CD14-positive monocyte (primary cell): ENCODE measurements around the gene NCR2. TPM values are rescaled to one million over a fixed set of nuclear protein-coding genes. Genes with fewer than 3 reads are reported as not detected.
A peak's percentile ranks its signal among the peaks of the same experiment; 100 is the strongest.

ENCODE experiments used
- DNase-seq, 3 donors: peaks; one replicate each; pipeline ENCODE4 v3.0.0-alpha.2; 2011 to 2022
- H2AFZ ChIP-seq: 2 replicates; pipeline ENCODE4 v1.6.0; 2012; ENCODE audit warnings: mild to moderate bottlenecking, low read depth, low read length, inconsistent platforms; ENCODE audit not compliant: insufficient read depth, poor library complexity, severe bottlenecking
- H3K27ac ChIP-seq, 2 donors: 1 replicate in 1 of 2; 2 replicates in 1 of 2; pipeline ENCODE4 v1.5.1; 2012 to 2013; ENCODE audit warnings: low read length in 2 of 2, control low read depth in 1 of 2, inconsistent platforms in 1 of 2, low read depth in 1 of 2, mild to moderate bottlenecking in 1 of 2
- H3K27me3 ChIP-seq, 2 donors: one replicate each; pipeline versions ENCODE4 v1.6.0 to v1.6.1; 2011 to 2013; ENCODE audit warnings: low read length in 2 of 2; ENCODE audit not compliant: control insufficient read depth in 2 of 2, insufficient read depth in 2 of 2
- H3K36me3 ChIP-seq, 2 donors: replicated peaks in 1 of 2; 1 replicate in 1 of 2; 2 replicates in 1 of 2; pipeline versions ENCODE4 v1.5.1 to v1.6.1; 2012 to 2013; ENCODE audit warnings: low read length in 2 of 2, control low read depth in 1 of 2, inconsistent platforms in 1 of 2, mild to moderate bottlenecking in 1 of 2; ENCODE audit not compliant: insufficient read depth in 2 of 2, control insufficient read depth in 1 of 2
- H3K4me1 ChIP-seq, 2 donors: 1 replicate in 1 of 2; 2 replicates in 1 of 2; pipeline versions ENCODE4 v1.5.1 to v1.6.1; 2012 to 2013; ENCODE audit warnings: low read length in 2 of 2, control low read depth in 1 of 2, inconsistent platforms in 1 of 2, mild to moderate bottlenecking in 1 of 2, moderate library complexity in 1 of 2; ENCODE audit not compliant: insufficient read depth in 2 of 2, control insufficient read depth in 1 of 2
- H3K4me2 ChIP-seq: replicated peaks from 2 replicates; pipeline ENCODE3; 2012; ENCODE audit warnings: low read length, moderate library complexity, mild to moderate bottlenecking; ENCODE audit not compliant: poor library complexity, severe bottlenecking; ENCODE audit errors: extremely low read depth
- H3K4me3 ChIP-seq, 3 experiments: fragments of 200-600 bp in 1 of 3; sonication (generic) in 1 of 3; replicated peaks in 1 of 3; 1 replicate in 2 of 3; 2 replicates in 1 of 3; pipeline ENCODE4 v1.5.1; 2011 to 2013; ENCODE audit warnings: low read length in 3 of 3, mild to moderate bottlenecking in 3 of 3, control low read depth in 2 of 3, low read depth in 2 of 3, inconsistent platforms in 1 of 3, moderate library complexity in 1 of 3
- H3K79me2 ChIP-seq: 2 replicates; pipeline ENCODE4 v1.6.0; 2012; ENCODE audit warnings: mild to moderate bottlenecking, control low read depth, inconsistent platforms, low read length, moderate library complexity; ENCODE audit not compliant: insufficient read depth
- H3K9ac ChIP-seq: 2 replicates; pipeline ENCODE4 v1.6.0; 2017; ENCODE audit warnings: low read length, mild to moderate bottlenecking; ENCODE audit not compliant: insufficient read depth, poor library complexity, severe bottlenecking
- H3K9me3 ChIP-seq, 2 donors: replicated peaks in 1 of 2; 1 replicate in 1 of 2; 2 replicates in 1 of 2; pipeline versions ENCODE4 v1.5.1 to v1.6.1; 2012 to 2013; ENCODE audit warnings: low read length in 2 of 2, control low read depth in 1 of 2; ENCODE audit not compliant: control insufficient read depth in 1 of 2, insufficient read depth in 1 of 2
- H4K20me1 ChIP-seq: 2 replicates; pipeline ENCODE4 v1.6.0; 2012; ENCODE audit warnings: mild to moderate bottlenecking, low read length, control low read depth, moderate library complexity; ENCODE audit not compliant: insufficient read depth
- H3K27ac Mint-ChIP-seq, 7 donors: one replicate each; pipeline ENCODE4 v1.8.0; 2020; ENCODE audit warnings: mild to moderate bottlenecking in 7 of 7, mixed read lengths in 7 of 7, moderate library complexity in 6 of 7, inconsistent platforms in 2 of 7
- H3K27me3 Mint-ChIP-seq, 3 donors: one replicate each; pipeline ENCODE4 v1.8.0; 2021 to 2022; ENCODE audit warnings: low read depth in 3 of 3, mild to moderate bottlenecking in 3 of 3, mixed read lengths in 3 of 3, moderate library complexity in 3 of 3, inconsistent platforms in 1 of 3
- H3K36me3 Mint-ChIP-seq, 2 donors: one replicate each; pipeline ENCODE4 v1.8.0; 2020; ENCODE audit warnings: mixed read lengths in 2 of 2, inconsistent platforms in 1 of 2, mild to moderate bottlenecking in 1 of 2
- H3K4me1 Mint-ChIP-seq: one replicate; pipeline ENCODE4 v1.8.0; 2020; ENCODE audit warnings: mild to moderate bottlenecking, mixed read lengths
- H3K4me3 Mint-ChIP-seq, 2 donors: one replicate each; pipeline ENCODE4 v1.8.0; 2020; ENCODE audit warnings: mild to moderate bottlenecking in 2 of 2, mixed read lengths in 2 of 2, moderate library complexity in 1 of 2
- H3K9me3 Mint-ChIP-seq, 7 donors: one replicate each; pipeline ENCODE4 v1.8.0; 2020 to 2022; ENCODE audit warnings: mixed read lengths in 7 of 7, mild to moderate bottlenecking in 6 of 7, moderate library complexity in 6 of 7, inconsistent platforms in 2 of 7
- WGBS: methylation state at CpG from one replicate; pipeline ENCODE4 v1.1.5; 2013; ENCODE audit warnings: missing lambda C conversion rate; ENCODE audit not compliant: insufficient coverage; 5-methylcytosine and 5-hydroxymethylcytosine counted together
- intact Hi-C, 2 donors: fragments of 100-400 bp; cut with micrococcal nuclease; formaldehyde crosslinking; loops; one replicate each; pipeline versions ENCODE4 v1.15.0 to v1.15.1; 2023
- polyA plus RNA-seq, 3 donors: library from polyadenylated mRNA; depleted of rRNA in 1 of 3; unstranded in 2 of 3; stranded (reverse) in 1 of 3; fragments of 300-500 nt in 2 of 3; fragments of >200 nt in 1 of 3; fragmentation: Illumina TruSeq in 2 of 3; gene quantifications; 1 replicate in 2 of 3; 2 replicates in 1 of 3; pipeline ENCODE4 v1.2.3, GENCODE V29; 2012 to 2021
- TF ChIP-seq, protein P1 (sequence below): fragments of 200-600 bp; IDR thresholded peaks from one replicate; pipeline ENCODE4 v1.8.0; 2022; ENCODE audit warnings: antibody characterized with exemption, mild to moderate bottlenecking

The NCR2 gene
- polyA plus RNA-seq, 3 donors: not detected

GRCh38 chr6:41370488-41371111 lies 35.2 kb downstream of the NCR2 start:
- Histone ChIP-seq H3K27ac (no peak overlapping the region), H3K9ac (no peak overlapping the region), H3K27me3 (peaks cover 65 to 82% of the 10 kb centered on the region in 2 donors), H3K79me2 (no peaks in the 10 kb centered on the region), H2AFZ (no peak overlapping the region), H3K4me1 (peaks cover 23 to 24% of the 10 kb centered on the region in 2 donors), H4K20me1 (no peaks in the 10 kb centered on the region), H3K4me3 (no peak overlapping the region), H3K9me3 (peaks cover 0 to 49% of the 10 kb centered on the region in 2 donors), H3K36me3 (no peaks in the 10 kb centered on the region), H3K4me2 (no peak overlapping the region)
- peaks cover 38% of the 10 kb centered on the region for H3K4me1 Mint-ChIP-seq
- H3K36me3 Mint-ChIP-seq: peaks cover 0 to 13% of the 10 kb centered on the region in 2 donors
- WGBS: 58% methylated on average over 4 of the region's 6 CpGs
- TF ChIP-seq, protein P1, sequence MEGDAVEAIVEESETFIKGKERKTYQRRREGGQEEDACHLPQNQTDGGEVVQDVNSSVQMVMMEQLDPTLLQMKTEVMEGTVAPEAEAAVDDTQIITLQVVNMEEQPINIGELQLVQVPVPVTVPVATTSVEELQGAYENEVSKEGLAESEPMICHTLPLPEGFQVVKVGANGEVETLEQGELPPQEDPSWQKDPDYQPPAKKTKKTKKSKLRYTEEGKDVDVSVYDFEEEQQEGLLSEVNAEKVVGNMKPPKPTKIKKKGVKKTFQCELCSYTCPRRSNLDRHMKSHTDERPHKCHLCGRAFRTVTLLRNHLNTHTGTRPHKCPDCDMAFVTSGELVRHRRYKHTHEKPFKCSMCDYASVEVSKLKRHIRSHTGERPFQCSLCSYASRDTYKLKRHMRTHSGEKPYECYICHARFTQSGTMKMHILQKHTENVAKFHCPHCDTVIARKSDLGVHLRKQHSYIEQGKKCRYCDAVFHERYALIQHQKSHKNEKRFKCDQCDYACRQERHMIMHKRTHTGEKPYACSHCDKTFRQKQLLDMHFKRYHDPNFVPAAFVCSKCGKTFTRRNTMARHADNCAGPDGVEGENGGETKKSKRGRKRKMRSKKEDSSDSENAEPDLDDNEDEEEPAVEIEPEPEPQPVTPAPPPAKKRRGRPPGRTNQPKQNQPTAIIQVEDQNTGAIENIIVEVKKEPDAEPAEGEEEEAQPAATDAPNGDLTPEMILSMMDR: no peak
- H3K9me3 Mint-ChIP-seq: peaks cover 0 to 28% (median 18%) of the 10 kb centered on the region in 7 donors
- peak overlapping the region in 1 of 2 donors; percentile 77 for H3K4me3 Mint-ChIP-seq
- DNase-seq: no peak
- intact Hi-C loops: no loop called here
- H3K27me3 Mint-ChIP-seq: peaks cover 70 to 85% (median 85%) of the 10 kb centered on the region in 3 donors
- no peak overlapping the region for H3K27ac Mint-ChIP-seq

DNA sequence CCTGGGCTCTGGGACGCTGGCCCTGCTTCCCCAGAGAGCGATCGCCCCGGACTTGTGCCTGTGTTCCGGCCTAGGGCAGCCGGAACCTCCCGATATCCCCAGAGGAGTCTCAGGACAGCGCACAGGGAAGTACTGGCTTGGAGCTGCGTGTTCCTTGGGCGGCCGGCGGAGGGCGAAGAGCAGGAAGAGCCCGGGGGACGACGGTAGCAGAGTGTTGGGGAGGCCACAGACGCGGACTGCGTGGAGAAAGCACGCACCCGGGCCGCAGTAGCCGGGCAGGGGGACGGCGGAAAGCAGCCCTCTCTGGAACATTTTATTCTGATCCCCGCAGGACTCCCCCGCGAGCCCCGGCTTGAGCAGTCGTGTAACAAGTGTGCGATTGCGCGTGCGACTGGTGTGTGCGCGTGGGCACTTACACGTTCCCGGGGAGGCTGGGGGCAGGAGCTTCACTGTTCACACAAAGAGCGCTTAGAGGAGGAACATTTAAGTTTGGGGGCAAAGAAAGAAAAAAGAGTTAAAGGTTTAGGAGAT lies 36.1 kb downstream of the NCR2 start:
- Mint-ChIP-seq H3K4me1 (peaks cover 39% of the 10 kb centered on the region), H3K9me3 (peaks cover 0 to 32% (median 21%) of the 10 kb centered on the region in 7 donors), H3K27me3 (peaks cover 79 to 91% (median 88%) of the 10 kb centered on the region in 3 donors), H3K27ac (peak overlapping the region in 1 of 7 donors; percentile 51), H3K36me3 (peaks cover 0 to 15% of the 10 kb centered on the region in 2 donors), H3K4me3 (peak overlapping the region; percentile 74 to 88)
- peaks cover 23 to 24% of the 10 kb centered on the region in 2 donors for H3K4me1 ChIP-seq
- H3K4me3 ChIP-seq: peak overlapping the region in 1 of 3 experiments; percentile 38
- intact Hi-C loops: no loop called here
- under 1% methylated on average over 38 of the region's 39 CpGs for WGBS
- H3K36me3 ChIP-seq: no peaks in the 10 kb centered on the region
- H3K9me3 ChIP-seq: peaks cover 0 to 54% of the 10 kb centered on the region in 2 donors
- H3K79me2 ChIP-seq: no peaks in the 10 kb centered on the region
- peak in 1 of 3 donors; percentile 23 for DNase-seq
- no peaks in the 10 kb centered on the region for H4K20me1 ChIP-seq
- no peak overlapping the region for H3K9ac ChIP-seq
- peak overlapping the region; percentile 49 for H3K4me2 ChIP-seq
- peaks cover 74 to 85% of the 10 kb centered on the region in 2 donors for H3K27me3 ChIP-seq
- TF ChIP-seq, protein P1: no peak
- no peak overlapping the region for H3K27ac ChIP-seq
- H2AFZ ChIP-seq: peak overlapping the region; percentile 50
